ENCODE results near the gene CAP2.
A peak's percentile ranks its signal among the peaks of the same experiment; 100 is the strongest.

DNA sequence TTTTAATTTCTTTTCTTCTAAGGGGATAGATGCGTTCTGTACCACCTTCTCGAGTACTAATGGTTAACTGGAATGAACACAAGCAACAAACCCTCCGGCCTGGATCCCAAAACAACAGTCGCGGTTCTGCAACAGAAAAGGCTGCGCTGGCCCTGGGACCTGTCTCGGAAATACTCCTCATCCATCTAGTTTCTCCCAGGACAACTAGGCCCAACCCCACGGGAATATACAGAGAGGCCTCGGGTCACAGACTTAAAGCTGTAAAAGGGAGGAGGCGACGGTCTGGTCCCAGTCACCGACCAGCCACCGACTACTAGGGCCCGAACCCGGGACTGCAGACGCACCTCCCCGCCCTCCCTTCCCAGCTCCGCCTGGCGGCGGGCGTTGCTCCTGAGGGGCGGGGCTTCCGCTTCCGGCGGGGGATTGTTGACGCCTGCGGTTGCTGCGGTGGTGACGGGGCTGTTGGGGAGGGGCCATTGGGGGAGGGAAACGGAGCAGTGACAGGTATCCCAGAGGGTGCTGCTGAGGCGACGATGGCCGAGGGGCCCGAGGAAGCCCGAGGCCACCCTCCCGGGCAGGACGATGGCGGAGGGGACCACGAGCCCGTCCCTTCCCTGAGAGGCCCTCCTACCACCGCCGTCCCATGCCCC is 206.6 kb downstream of the CAP2 start, which contains the start of gene FAM8A1:
- TF ChIP-seq, protein P1, sequence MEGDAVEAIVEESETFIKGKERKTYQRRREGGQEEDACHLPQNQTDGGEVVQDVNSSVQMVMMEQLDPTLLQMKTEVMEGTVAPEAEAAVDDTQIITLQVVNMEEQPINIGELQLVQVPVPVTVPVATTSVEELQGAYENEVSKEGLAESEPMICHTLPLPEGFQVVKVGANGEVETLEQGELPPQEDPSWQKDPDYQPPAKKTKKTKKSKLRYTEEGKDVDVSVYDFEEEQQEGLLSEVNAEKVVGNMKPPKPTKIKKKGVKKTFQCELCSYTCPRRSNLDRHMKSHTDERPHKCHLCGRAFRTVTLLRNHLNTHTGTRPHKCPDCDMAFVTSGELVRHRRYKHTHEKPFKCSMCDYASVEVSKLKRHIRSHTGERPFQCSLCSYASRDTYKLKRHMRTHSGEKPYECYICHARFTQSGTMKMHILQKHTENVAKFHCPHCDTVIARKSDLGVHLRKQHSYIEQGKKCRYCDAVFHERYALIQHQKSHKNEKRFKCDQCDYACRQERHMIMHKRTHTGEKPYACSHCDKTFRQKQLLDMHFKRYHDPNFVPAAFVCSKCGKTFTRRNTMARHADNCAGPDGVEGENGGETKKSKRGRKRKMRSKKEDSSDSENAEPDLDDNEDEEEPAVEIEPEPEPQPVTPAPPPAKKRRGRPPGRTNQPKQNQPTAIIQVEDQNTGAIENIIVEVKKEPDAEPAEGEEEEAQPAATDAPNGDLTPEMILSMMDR (conservative IDR thresholded peaks at IDR 0.05 in 1 of 2, IDR thresholded peaks at IDR 0.05 in 1 of 2; ENCODE audit: low read depth in 1 of 2, low read length in 2 of 2), result peak; percentile 49 to 63
- TF ChIP-seq EZH2 (IDR thresholded peaks at IDR 0.05; ENCODE audit: low read length, missing control alignments), result no peak
